ENCODE data around the gene CS. TPM values are rescaled to one million over a fixed set of nuclear protein-coding genes. Genes with fewer than 3 reads are reported as not detected.

The CS gene
- total RNA-seq, 1 donor from 2014 or later, result 262 TPM

DNA sequence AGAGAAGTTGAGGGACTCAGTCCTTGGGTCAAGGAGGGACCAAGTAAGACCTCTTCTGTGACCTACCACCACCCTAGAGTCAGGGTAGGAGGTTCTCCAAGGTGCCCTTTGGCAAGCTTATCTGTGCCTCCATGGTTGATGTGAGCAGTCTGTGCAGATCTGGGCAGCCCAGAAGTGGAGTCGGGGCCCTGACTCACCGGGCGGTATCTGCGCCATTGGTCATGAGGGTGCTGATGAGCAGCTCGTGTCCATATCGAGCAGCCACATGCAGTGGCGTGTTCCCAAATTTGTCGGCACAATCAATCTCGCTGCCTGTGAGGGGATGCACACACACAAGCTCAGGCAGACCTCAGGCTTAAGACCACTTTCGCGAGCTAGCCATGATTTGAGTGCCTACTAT, 47.0 kb downstream of the CS start:
- intact Hi-C loops (cut with micrococcal nuclease), result no loop called here

DNA sequence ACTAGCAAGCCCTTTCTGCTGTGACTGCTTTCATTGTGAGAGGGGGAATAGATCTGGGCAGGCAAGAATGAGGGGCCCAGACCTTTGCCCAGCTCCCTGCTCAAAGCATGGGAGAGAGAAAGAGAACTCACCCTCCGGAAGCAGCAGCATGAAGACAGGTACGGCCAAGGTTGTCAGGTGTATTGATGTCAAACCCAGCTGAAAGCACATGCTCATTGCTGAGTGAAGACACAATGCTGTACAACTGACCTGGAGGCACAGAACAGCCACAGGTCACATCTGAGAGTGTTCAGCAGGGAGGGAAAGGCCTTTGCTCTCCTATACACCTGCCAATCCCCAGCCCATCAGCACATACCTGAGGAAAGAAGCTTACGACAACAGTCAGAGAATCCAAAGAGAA, 47.5 kb downstream of the CS start:
- intact Hi-C loops (cut with micrococcal nuclease), result no loop called here

DNA sequence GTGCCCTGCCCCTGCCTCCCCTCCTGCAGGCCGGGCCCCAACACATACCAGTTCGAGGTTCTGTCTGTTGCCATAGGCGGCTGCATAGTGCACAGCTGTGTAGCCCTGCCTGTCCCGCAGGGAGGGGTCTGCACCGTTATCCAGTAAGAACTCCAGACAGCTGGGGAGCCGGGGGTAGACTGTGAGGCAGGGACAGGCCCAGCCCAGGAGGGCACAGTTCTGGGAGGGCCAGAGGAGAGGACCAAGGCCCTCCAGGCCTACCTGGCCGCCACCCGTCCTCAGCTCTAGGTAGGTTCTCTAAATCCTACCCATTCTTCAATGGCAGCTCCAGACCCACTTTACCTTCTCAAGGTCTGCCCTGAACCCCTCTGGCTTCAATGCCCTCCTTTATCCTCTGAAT, 51.4 kb downstream of the CS start:
- intact Hi-C loops (cut with micrococcal nuclease), result no loop called here

DNA sequence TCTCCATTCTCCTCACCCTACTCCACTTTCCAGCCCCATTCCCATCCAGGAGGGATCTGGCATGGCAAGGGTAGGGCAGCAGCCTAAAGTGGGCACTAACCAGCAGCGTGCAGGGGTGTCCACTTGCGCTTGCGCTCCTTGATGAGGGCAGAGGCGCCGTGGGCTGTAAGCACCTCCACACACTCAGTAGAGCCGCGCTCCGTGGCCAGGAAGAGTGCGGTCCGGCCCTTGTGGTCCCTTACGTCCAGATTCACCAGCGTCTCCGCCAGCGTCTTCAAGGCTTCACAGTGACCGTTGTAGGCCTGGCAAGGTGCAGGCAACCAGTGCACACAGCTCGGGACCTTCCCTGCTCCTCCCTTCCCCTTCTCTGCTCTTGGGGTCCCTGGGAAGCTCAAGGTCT, 52.2 kb downstream of the CS start:
- intact Hi-C loops (cut with micrococcal nuclease), result no loop called here

DNA sequence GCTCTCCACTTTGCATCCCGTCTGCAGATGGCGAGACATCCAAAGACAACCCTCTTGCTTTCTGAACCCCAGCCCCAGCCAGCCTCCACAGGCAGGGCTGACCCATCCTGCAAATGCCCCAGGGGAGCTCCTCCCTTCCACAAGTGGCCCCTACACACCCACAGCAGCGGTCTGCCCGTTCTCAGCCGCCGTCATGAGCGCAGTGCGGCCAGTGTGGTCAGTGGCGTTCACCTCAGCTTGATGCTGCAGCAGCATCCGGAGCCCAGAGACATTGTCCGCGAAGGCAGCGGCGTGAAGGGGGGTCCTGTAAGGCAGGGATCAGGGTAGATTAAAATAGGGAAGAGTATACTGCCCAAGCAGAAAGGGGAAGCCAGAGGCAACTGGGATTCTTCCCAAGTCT, 55.6 kb downstream of the CS start:
- intact Hi-C loops (cut with micrococcal nuclease), result no loop called here

DNA sequence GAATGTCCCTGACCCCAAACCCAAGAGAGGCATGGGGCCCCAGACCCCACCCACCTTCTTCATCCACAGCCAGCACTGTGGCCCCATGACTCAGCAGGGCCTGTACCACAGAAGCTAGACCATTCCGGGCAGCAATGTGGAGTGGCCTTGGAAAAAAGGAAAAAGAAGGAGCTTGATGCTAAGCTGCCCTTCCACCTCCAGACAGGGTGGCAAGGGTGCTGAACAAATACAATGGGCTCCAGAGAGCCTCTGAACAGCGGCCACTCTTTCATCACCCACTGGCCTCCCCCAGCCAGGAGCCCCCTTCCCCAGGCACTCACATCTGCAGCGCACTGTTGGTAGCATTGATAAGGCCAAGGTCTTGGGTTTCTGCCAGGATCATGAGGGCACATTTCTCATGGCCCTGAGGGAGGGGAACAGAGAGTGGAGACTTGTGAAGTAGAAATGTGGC, 56.4 kb downstream of the CS start:
- intact Hi-C loops (cut with micrococcal nuclease), result no loop called here

DNA sequence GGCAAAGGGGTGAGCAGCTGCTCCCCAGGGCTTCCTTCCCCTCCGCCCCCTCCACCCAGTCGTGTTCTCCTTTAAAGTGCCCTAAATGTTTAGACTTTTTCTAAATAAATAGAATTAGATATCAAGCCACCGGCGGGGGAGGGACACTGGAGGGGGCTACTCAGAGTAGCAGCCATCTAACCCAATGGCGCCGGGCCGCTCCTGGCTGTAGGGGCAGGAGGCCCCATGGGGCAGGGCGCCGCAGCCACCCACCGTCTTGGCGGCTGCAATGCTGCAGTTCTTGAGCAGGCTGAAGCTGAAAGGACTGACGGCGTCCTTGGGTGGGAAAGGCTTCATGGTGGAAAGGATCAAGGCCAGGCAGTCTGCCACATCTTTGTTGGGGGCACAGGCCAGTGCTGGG, 57.1 kb downstream of the CS start:
- intact Hi-C loops (cut with micrococcal nuclease), result no loop called here

DNA sequence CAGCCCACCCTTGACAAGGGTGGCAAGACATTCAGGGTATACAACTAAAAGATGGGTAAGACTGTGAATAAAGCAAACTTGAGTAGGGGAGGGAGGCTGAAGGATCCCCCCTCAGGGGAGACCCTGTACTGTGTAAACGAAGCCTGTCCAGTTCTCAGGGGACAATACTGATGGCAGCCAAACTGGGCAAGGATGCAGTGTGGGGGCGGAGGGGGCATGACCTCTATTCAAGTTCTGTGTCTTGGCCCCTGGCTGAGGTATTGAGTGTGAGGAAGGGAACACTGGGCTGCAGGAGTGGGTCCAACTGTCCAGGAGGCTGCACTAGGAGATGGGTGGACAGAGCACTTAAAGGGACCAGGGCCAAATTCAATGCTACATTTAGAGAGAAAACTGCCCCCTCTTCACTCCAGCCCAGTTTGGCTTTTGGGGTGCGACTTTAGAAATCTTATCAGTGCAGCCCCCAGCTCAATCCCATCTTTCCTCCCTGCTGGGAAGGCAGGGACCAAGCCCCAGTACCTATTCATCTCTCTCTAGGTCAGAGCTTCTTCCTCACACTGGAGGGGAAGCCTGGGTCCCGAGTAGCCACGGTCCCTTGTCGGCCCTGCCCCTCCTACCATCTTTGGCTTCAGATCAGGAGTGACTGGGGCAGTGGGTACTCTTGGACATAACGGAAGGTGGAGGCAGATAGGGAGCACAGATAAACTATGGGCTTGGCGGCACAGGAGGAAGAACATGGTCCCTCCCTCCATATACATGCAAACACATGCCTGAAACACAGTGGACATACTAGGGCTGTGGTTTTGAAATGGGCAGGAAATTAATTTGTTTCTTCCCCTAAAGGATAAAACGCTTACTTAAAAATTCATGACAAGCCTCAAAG, 58.5 kb downstream of the CS start:
- intact Hi-C loops (cut with micrococcal nuclease), result no loop called here

DNA sequence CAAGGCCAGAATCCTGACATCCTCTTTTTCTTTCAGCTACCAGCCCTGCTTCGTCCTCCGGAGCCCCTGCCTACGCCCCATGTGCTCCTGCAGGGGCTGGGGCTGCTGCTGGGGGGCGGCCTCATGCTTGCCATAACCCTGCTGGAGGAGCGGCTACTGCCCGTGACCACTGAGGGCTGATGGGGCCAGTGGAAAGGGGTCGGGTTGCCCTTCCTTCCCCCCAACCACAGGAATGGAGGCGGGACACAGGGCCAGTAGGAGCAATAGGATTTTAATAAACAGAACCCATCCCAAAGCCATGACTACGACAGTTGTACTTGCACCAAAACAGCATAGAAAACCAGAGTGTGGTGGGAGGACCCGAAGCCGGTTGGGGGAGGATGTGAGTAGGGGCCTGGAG, 62.6 kb downstream of the CS start:
- intact Hi-C loops (cut with micrococcal nuclease), result no loop called here

DNA sequence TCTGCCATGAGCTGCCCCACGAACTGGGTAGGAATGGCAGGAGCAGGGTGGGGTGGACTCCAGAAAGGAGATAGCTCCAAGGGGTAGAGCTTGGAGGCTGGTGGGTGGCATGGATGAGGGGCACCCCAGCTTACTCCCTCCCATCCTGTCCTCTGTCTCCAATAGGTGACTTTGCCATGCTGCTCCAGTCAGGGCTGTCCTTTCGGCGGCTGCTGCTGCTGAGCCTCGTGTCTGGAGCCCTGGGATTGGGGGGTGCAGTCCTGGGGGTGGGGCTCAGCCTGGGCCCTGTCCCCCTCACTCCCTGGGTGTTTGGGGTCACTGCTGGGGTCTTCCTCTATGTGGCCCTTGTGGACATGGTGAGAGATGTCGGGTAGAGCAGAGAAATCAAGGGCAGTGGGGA, 63.1 kb downstream of the CS start:
- intact Hi-C loops (cut with micrococcal nuclease), result no loop called here

DNA sequence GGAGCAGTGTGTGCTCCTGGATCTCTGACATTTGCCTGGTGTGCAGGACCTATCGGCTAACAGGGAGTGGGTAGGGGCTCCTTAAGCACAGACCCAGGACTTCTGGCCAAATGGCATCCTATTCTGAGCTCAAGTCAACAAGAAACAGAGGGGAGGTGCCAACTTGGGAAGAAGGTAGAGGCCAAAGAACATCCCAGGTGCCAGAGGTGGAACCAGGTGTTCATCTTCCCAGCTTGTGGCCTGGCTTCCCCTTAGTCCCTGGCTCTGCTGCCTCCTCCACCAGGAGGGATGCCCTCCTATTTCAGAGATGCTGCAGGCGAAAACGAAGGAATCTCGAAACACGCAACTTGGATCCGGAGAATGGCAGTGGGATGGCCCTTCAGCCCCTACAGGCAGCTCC, 64.0 kb downstream of the CS start:
- intact Hi-C loops (cut with micrococcal nuclease), result no loop called here

DNA sequence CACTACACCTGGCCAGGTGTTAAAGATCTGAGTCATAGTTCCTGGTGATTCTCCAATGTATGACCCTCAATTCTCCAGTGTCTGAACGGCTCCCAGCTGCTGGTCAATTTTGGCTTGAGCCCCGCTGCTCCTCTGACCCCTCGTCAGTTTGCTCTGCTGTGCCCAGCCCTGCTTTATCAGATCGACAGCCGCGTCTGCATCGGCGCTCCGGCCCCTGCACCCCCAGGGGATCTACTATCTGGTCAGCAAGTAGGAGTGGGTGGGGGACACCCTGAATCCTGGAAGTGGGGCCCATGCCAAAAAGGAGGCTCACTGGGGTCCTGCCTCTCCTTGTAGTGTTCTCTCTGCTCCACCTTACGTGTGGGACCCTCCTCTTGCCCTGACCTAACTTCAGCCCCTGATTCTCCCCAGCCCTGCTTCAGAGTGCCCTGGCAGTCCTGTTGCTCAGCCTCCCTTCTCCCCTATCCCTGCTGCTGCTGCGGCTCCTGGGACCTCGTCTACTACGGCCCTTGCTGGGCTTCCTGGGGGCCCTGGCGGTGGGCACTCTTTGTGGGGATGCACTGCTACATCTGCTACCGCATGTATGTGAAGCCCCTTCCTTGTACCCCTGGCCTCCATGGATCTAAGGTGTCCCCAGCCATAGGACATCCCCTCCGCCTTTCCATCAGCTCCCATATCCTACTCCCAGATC, 65.2 kb downstream of the CS start:
- intact Hi-C loops (cut with micrococcal nuclease), result no loop called here

DNA sequence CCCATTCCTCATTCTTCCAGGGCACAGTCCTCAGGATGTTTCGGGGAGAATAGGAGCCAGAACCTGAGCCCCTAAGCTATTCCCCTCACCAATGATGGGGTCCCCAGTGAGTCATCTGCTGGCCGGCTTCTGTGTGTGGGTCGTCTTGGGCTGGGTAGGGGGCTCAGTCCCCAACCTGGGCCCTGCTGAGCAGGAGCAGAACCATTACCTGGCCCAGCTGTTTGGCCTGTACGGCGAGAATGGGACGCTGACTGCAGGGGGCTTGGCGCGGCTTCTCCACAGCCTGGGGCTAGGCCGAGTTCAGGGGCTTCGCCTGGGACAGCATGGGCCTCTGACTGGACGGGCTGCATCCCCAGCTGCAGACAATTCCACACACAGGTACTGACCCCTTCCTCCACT, 68.9 kb downstream of the CS start:
- intact Hi-C loops (cut with micrococcal nuclease), result no loop called here

DNA sequence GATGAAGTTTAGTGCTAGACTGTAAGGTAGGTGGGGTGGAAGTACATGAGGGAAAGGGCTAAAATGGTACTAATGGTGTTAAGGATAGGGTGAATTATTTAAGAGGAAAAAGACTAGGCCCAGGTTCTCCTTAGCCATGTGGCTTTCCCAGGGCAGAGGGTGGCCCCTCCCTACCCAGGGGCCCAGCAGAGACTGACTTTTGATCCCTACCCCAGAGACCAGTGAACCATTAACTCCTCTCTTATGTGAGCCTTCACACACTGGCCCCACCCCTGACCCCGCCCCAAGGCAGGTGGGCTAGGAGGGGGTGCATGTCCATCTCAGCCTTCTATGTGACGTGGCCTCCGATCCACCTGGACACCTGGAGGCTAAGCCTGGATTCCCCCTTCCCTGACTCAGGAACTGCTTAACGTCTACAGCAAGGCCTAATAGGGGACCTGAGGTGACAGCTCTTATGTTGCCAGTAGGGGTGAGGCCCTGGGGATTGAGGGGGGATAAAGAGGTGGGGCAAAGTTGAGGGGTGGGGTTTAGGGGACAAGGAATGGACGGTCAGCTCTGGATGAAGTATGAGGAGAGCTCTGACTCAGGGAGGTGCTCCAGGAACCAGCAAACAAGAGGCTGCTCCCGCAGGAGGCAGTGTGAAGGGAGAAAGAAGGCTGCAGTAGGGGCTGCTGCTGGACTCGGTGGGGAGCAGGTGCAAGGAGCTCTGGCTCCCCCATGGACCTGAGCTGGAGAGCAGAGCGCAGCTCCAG, 69.5 kb downstream of the CS start:
- intact Hi-C loops (cut with micrococcal nuclease), result no loop called here

DNA sequence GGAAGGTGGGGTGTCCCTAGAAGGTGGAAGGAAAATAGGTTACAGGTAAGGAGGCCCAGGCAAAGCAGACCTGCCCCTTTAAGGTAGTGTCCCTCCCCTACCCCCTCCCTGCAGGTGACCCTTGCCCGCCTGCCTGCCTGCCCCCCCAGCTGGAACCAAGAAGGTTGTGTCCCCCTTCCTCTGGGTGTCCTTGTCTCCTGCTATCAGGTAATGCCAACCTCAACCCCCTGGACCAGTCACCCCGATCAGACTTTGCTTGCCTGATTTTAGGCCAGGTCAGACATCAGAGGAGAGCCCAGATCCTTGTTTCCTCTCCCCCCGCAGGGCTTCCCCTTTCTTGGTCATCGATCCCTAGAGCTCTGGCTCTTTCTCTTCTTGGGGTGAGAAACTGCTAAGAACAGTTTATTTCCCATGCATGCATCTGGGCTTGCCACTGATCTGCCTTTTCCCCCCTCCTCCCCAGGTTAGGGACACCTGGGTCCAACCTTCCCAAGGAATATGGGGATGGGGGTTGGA, 70.2 kb downstream of the CS start, which contains the start of gene SLC39A5:
TSS of gene SLC39A5 (plus strand) at position 136 of the 516 bp plus-strand sequence. CDS start 1,224 bp downstream, outside the sequence.
- intact Hi-C loops (cut with micrococcal nuclease), result no loop called here

DNA sequence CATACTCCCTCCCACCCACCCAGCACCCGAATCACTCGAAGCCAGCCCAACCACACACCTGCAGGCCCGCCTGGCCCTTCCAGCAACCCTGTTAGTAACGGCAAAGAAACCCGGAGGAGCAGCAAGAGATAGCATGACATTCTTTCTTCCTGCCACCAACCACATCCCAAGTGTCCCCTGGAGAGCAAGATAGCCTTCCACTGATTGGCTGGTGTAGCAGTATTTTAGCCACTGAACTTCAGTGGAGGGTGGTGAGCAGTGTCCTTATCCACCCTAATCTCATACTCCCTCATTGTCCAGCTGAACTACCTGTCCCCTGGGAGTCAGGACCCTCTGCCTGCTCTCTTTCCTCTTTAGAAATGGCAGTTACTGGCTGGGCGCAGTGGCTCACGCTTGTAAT, 71.0 kb downstream of the CS start:
- intact Hi-C loops (cut with micrococcal nuclease), result no loop called here

DNA sequence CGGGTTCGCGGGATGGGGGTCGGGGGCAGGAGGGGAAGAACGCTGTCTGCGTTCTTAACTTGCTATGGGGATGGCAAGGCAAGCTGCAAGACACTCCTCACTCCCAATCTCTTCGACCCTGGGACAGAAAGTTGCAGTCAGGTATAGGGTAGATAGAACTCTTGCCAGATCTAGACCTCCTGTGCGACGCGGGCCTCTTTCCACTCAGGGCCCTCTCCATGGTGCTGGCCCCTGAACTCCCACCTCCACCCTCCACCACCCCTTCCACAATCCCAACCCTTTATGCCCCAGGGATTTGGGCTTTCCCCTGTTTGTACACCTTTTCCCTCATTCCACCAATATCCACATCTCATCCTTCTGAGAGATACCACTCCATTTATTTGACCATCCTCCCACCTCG, 75.2 kb downstream of the CS start:
- intact Hi-C loops (cut with micrococcal nuclease), result loop anchor here (1.0 to 5.0 kb wide), 13 partner anchors 32 to 862 kb away; partner anchors contain the start of genes BAZ2A, COQ10A, NAB2 and ORMDL2

DNA sequence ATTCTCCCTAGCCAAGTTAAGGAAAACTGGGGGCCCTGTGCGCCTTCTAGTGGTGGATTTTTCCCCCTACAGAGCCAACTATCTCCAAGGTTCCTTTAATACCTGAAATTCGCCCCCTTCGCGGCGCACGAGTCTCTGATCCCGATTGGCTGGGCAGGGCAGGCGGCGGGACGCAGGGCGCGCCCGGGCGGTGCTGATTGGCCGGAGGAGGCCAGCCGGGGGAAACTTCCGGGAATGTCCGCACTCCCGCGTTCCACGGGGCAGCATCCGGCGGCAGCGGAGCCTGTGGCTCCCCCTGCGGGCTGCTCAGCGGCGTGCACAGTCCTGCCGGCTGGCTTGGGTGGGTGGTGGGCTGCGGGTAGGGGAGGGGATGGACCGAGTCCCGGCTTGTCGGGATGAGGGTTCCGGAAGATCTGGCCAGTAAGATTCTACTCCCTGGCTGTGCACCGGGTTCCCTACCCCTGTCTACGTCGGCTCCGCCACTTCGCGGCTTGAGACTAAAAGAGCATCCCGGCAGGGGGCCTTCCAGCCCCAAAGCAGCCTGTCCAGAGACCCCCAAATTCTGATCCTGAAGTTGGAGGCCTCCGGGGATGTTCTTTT, 75.9 kb downstream of the CS start, which contains the start of gene NABP2:
TSS of gene NABP2 (plus strand) at position 241 of the 600 bp plus-strand sequence. CDS start 515 bp downstream, outside the sequence.
- intact Hi-C loops (cut with micrococcal nuclease), result loop anchor here (1.0 to 5.0 kb wide), 13 partner anchors 31 to 863 kb away; partner anchors contain the start of genes BAZ2A, COQ10A, NAB2 and ORMDL2

DNA sequence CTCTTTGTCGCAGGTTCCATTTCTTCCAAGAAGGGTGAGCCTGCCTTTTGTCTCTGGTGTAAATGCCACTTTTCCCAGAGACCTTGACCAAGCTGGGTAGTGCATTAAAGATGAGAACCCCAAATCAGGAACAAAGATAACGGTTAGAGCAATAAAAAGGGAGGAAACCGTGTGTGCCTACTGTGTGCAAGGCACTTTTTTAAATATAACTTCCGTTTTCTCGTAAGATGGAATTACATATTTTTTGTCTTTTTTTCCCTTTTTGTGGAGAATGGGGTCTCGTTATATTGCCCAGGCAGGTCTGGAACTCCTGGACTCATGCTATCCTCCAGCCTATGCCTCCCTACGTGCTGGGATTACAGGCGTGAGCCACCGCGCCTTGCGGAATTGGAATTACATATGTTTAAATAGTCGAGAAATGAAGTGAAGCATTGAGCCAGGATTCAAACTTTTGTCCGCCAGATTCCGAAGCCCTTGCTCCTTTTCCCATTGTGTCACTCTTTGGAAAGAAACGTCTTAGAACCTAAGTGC, 76.5 kb downstream of the CS start:
- intact Hi-C loops (cut with micrococcal nuclease), result loop anchor here (1.0 to 5.0 kb wide), 14 partner anchors 30 to 864 kb away; partner anchors contain the start of genes BAZ2A, COQ10A, NAB2 and ORMDL2

DNA sequence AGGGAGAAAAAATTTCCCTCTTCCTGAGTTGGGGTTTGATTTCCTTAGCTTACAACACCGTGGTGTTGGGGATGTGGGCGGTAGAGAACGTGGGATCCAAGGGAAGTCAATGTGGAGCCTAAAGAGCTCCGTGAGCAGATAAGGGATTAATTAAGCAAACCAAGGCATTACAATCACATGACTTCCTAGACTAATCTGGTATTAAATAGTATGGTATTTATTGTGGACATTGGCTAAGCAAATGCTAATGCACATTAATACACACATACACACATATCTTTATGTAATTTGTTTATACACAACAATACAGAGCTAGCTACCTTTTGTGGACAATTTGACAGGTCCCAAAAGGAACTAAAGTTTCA, 77.6 kb downstream of the CS start:
- intact Hi-C loops (cut with micrococcal nuclease), result loop anchor here (1.0 to 5.0 kb wide), 14 partner anchors 36 to 865 kb away; partner anchors contain the start of genes ANKRD52, BAZ2A, CS and MYL6
